Endothelial cell of umbilical vein (primary cell): ENCODE data around the gene SH3BP4.

Experiments
- EZH2 ChIP-seq: IDR thresholded peaks from 2 replicates; pipeline ENCODE4 v1.6.1; 2012; ENCODE audit warnings: borderline replicate concordance, low read depth, mild to moderate bottlenecking, moderate library complexity, low read length, inconsistent platforms; ENCODE audit not compliant: severe bottlenecking
- MYC ChIP-seq: IDR thresholded peaks from one replicate; pipeline ENCODE4 v1.6.1; 2011; ENCODE audit warnings: mild to moderate bottlenecking, low read depth, low read length
- POLR2A ChIP-seq: IDR thresholded peaks from 2 replicates; pipeline ENCODE4 v1.6.1; 2012; ENCODE audit warnings: low read depth, mild to moderate bottlenecking, control low read depth, low read length
- POLR2AphosphoS5 ChIP-seq: IDR thresholded peaks from 2 replicates; pipeline ENCODE4 v1.6.1; 2012; ENCODE audit warnings: low read depth, mild to moderate bottlenecking, control low read depth, low read length, moderate library complexity; ENCODE audit not compliant: insufficient read depth
- TF ChIP-seq, protein P1 (sequence below), 2 donors: IDR thresholded peaks; 1 replicate in 1 of 2; 2 replicates in 1 of 2; pipeline ENCODE4 v1.5.1; 2011; ENCODE audit warnings: low read length in 2 of 2, mild to moderate bottlenecking in 2 of 2, moderate library complexity in 2 of 2, control low read depth in 1 of 2, inconsistent platforms in 1 of 2, low read depth in 1 of 2; ENCODE audit not compliant: insufficient read depth in 1 of 2; ENCODE audit errors: extremely low read depth in 1 of 2
- TF ChIP-seq, protein P2 (sequence below): IDR thresholded peaks from 2 replicates; pipeline ENCODE4 v1.6.1; 2011; ENCODE audit not compliant: insufficient read depth, insufficient read length

DNA sequence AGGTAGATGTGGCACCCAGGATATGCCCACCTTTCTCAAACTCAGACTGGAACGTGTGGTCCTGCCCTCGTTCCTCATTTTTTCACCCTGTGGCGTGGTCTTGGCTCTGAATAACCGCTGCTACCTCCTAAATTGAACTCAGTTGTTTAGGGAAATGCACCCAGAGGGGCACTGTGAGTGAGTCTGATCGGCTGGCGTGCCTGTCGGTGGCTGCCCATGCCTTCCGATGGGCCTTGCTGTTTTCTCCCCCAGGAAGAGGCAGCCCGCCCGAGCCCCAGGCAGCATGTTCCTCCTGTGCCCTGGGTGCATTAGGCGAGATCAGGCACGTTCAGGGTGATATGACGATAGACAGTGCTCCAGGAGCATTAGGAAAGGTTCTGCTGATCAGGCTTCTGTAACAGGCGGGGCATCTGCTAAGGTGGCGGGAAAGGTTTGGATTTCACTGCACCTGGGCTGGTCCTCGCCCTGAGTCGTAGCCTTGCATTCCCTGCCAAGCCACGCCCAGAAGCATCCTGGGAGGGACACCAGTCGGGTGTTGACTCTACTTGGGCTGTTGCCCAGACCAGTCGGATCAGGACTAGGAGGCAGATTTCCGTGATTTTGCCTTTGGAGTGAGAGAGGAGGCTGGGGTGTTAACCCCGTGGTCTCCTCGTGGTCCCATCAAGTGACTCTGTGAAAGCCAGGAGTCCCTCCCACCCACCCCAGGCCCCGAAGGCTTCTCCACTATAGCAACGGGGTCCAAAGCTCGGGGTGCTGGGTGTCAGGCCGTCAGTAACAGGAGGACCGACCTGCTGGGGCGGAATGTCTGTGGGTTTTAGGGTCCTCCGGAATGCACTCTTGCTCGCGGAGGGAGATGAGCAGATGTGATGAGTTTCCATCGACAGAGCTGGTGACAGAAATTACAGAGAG is 75.1 kb downstream of the SH3BP4 start:
- TF ChIP-seq POLR2A (no peak), EZH2 (no peak), POLR2AphosphoS5 (no peak), MYC (no peak)
- TF ChIP-seq, protein P1, sequence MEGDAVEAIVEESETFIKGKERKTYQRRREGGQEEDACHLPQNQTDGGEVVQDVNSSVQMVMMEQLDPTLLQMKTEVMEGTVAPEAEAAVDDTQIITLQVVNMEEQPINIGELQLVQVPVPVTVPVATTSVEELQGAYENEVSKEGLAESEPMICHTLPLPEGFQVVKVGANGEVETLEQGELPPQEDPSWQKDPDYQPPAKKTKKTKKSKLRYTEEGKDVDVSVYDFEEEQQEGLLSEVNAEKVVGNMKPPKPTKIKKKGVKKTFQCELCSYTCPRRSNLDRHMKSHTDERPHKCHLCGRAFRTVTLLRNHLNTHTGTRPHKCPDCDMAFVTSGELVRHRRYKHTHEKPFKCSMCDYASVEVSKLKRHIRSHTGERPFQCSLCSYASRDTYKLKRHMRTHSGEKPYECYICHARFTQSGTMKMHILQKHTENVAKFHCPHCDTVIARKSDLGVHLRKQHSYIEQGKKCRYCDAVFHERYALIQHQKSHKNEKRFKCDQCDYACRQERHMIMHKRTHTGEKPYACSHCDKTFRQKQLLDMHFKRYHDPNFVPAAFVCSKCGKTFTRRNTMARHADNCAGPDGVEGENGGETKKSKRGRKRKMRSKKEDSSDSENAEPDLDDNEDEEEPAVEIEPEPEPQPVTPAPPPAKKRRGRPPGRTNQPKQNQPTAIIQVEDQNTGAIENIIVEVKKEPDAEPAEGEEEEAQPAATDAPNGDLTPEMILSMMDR (IDR thresholded peaks at IDR 0.05; ENCODE audit: extremely low read depth in 1 of 2, insufficient read depth in 1 of 2, low read depth in 1 of 2, low read length in 2 of 2), result no peak
- TF ChIP-seq, protein P2, sequence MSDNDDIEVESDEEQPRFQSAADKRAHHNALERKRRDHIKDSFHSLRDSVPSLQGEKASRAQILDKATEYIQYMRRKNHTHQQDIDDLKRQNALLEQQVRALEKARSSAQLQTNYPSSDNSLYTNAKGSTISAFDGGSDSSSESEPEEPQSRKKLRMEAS, result no peak
